H1 (cell line): ENCODE data around the gene DVL2. TPM values are rescaled to one million over a fixed set of nuclear protein-coding genes. Genes with fewer than 3 reads are reported as not detected.

Experiments used
- CTCF ChIA-PET: fragments of 300-600 bp; sonication (Branson Sonifier 250); formaldehyde crosslinking; loops from one replicate; lab custom pipeline; 2021; ENCODE audit not compliant: partially characterized antibody; lab: Charles Lee
- POLR2A ChIA-PET: fragments of 300-600 bp; sonication (Branson Sonifier 250); formaldehyde crosslinking; loops from one replicate; lab custom pipeline; 2021; ENCODE audit warnings: inconsistent platforms; ENCODE audit not compliant: partially characterized antibody; lab: Charles Lee
- DNase-seq, 2 experiments: peaks; one replicate each; pipeline versions ENCODE4 v3.0.0 to v3.0.0-alpha.2; 2010 to 2022; ENCODE audit warnings: low spot score in 2 of 2, low read depth in 1 of 2, mixed read lengths in 1 of 2
- FAIRE-seq: peaks from 2 replicates; lab custom pipeline; 2011; peaks lifted over from hg19 to GRCh38; lab: Jason Lieb, UNC
- H2AFZ ChIP-seq: 2 replicates; pipeline ENCODE4 v1.8.1; 2012; ENCODE audit warnings: low read length, inconsistent platforms
- H2AK5ac ChIP-seq: 2 replicates; pipeline ENCODE4 v1.6.1; 2013; ENCODE audit warnings: low read depth, low read length
- H2BK120ac ChIP-seq: replicated peaks from 2 replicates; pipeline ENCODE3; 2013; ENCODE audit warnings: low read depth, low read length, inconsistent platforms
- H2BK12ac ChIP-seq: 2 replicates; pipeline ENCODE4 v1.6.1; 2013; ENCODE audit warnings: low read depth, low read length
- H2BK15ac ChIP-seq: 2 replicates; pipeline ENCODE4 v1.6.1; 2013; ENCODE audit warnings: low read length
- H2BK20ac ChIP-seq: 2 replicates; pipeline ENCODE4 v1.6.1; 2013; ENCODE audit warnings: low read length
- H2BK5ac ChIP-seq: 2 replicates; pipeline ENCODE4 v1.6.1; 2013; ENCODE audit warnings: low read depth, low read length
- H3K14ac ChIP-seq: 2 replicates; pipeline ENCODE4 v1.6.1; 2013; ENCODE audit warnings: inconsistent platforms; ENCODE audit not compliant: insufficient read length
- H3K18ac ChIP-seq: 2 replicates; pipeline ENCODE4 v1.6.1; 2013; ENCODE audit warnings: low read length; ENCODE audit errors: extremely low read depth
- H3K23ac ChIP-seq: 2 replicates; pipeline ENCODE4 v1.6.1; 2013; ENCODE audit warnings: inconsistent platforms; ENCODE audit not compliant: insufficient read length
- H3K23me2 ChIP-seq: 2 replicates; pipeline ENCODE4 v1.6.1; 2013; ENCODE audit warnings: low read depth, low read length
- H3K27ac ChIP-seq: 2 replicates; pipeline ENCODE4 v1.6.1; 2011; ENCODE audit warnings: low read depth, low read length, inconsistent platforms
- H3K27me3 ChIP-seq, 4 experiments: replicated peaks in 1 of 4; 1 replicate in 1 of 4; 2 replicates in 3 of 4; pipeline versions ENCODE4 v1.6.1 to v1.8.1; 2011 to 2013; ENCODE audit warnings: low read length in 3 of 4, mild to moderate bottlenecking in 3 of 4, inconsistent platforms in 2 of 4, mixed read lengths in 2 of 4, moderate library complexity in 1 of 4; ENCODE audit not compliant: control insufficient read depth in 3 of 4, insufficient read depth in 3 of 4; ENCODE audit errors: extremely low read depth in 1 of 4
- H3K36me3 ChIP-seq, 4 experiments: 2 replicates each; pipeline versions ENCODE4 v1.6.1 to v1.8.1; 2011 to 2013; ENCODE audit warnings: mild to moderate bottlenecking in 4 of 4, low read length in 3 of 4, moderate library complexity in 2 of 4, control low read depth in 1 of 4, inconsistent platforms in 1 of 4; ENCODE audit not compliant: insufficient read depth in 4 of 4, control insufficient read depth in 2 of 4
- H3K4ac ChIP-seq: replicated peaks from 2 replicates; pipeline ENCODE3; 2013; ENCODE audit warnings: low read length, low read depth, mixed read lengths, inconsistent platforms; ENCODE audit not compliant: insufficient read length
- H3K4me1 ChIP-seq, 4 experiments: replicated peaks in 1 of 4; 1 replicate in 1 of 4; 2 replicates in 3 of 4; pipeline versions ENCODE4 v1.6.1 to v1.8.1; 2011 to 2013; ENCODE audit warnings: low read length in 3 of 4, inconsistent platforms in 2 of 4, mixed read lengths in 1 of 4; ENCODE audit not compliant: insufficient read depth in 4 of 4, control insufficient read depth in 3 of 4
- H3K4me2 ChIP-seq, 2 experiments: 2 replicates each; pipeline versions ENCODE4 v1.6.1 to v1.8.1; 2011 to 2013; ENCODE audit warnings: low read depth in 2 of 2, low read length in 2 of 2, control low read depth in 1 of 2, inconsistent platforms in 1 of 2, mild to moderate bottlenecking in 1 of 2; ENCODE audit not compliant: insufficient read depth in 1 of 2
- H3K4me3 ChIP-seq, 4 experiments: fragments of 200-600, 300-600 bp in 1 of 4; sonication (generic), shearing (Covaris generic), sonication (Bioruptor Twin) in 1 of 4; 2 replicates each; pipeline versions ENCODE4 v1.5.1 to v1.8.1; 2011 to 2016; ENCODE audit warnings: low read length in 4 of 4, low read depth in 3 of 4, control low read depth in 2 of 4, inconsistent platforms in 2 of 4, mild to moderate bottlenecking in 2 of 4, mixed read lengths in 1 of 4, moderate library complexity in 1 of 4; ENCODE audit not compliant: insufficient read depth in 2 of 4; ENCODE audit errors: extremely low read depth in 1 of 4
- H3K56ac ChIP-seq: replicated peaks from 2 replicates; pipeline ENCODE3; 2013; ENCODE audit warnings: low read depth, mild to moderate bottlenecking, mixed read lengths, low read length, inconsistent platforms; ENCODE audit not compliant: insufficient read length
- H3K79me1 ChIP-seq: 2 replicates; pipeline ENCODE4 v1.6.1; 2013; ENCODE audit warnings: low read depth, low read length, control low read depth
- H3K79me2 ChIP-seq, 2 experiments: 2 replicates each; pipeline versions ENCODE4 v1.6.1 to v1.8.1; 2012 to 2013; ENCODE audit warnings: low read length in 2 of 2, mild to moderate bottlenecking in 2 of 2, inconsistent platforms in 1 of 2; ENCODE audit not compliant: insufficient read depth in 2 of 2, control insufficient read depth in 1 of 2
- H3K9ac ChIP-seq, 4 experiments: replicated peaks in 1 of 4; 1 replicate in 1 of 4; 2 replicates in 3 of 4; pipeline versions ENCODE4 v1.6.1 to v1.8.1; 2011 to 2013; ENCODE audit warnings: low read depth in 3 of 4, low read length in 3 of 4, control low read depth in 2 of 4, mild to moderate bottlenecking in 2 of 4, moderate library complexity in 2 of 4, inconsistent platforms in 1 of 4; ENCODE audit errors: extremely low read depth in 1 of 4
- H3K9me3 ChIP-seq, 2 experiments: 2 replicates each; pipeline versions ENCODE4 v1.6.1 to v1.8.1; 2012 to 2013; ENCODE audit warnings: mild to moderate bottlenecking in 2 of 2, moderate library complexity in 2 of 2, control low read depth in 1 of 2, inconsistent platforms in 1 of 2, low read depth in 1 of 2, low read length in 1 of 2, mixed read lengths in 1 of 2; ENCODE audit not compliant: insufficient read depth in 2 of 2
- H4K20me1 ChIP-seq, 2 experiments: replicated peaks in 1 of 2; 2 replicates each; pipeline versions ENCODE3 to v1.8.1; 2011 to 2013; ENCODE audit warnings: inconsistent platforms in 2 of 2, low read length in 2 of 2, mild to moderate bottlenecking in 1 of 2; ENCODE audit not compliant: insufficient read depth in 2 of 2, control insufficient read depth in 1 of 2
- H4K5ac ChIP-seq: 2 replicates; pipeline ENCODE4 v1.6.1; 2013; ENCODE audit warnings: low read length, low read depth, mixed read lengths, inconsistent platforms; ENCODE audit not compliant: insufficient read length
- H4K8ac ChIP-seq: 2 replicates; pipeline ENCODE4 v1.8.0; 2013; ENCODE audit warnings: mild to moderate bottlenecking, moderate library complexity, low read length, inconsistent platforms; ENCODE audit not compliant: insufficient read depth; ENCODE audit errors: extremely low read depth
- H4K91ac ChIP-seq: replicated peaks from 2 replicates; pipeline ENCODE3; 2013; ENCODE audit warnings: low read length, mixed read lengths, inconsistent platforms; ENCODE audit not compliant: insufficient read length
- HDAC2 ChIP-seq, 2 experiments: fragments of 300-600 bp in 1 of 2; sonication (generic) in 1 of 2; IDR thresholded peaks; 2 replicates each; pipeline ENCODE4 v1.6.1; 2011 to 2012; ENCODE audit warnings: low read depth in 2 of 2, low read length in 2 of 2, mild to moderate bottlenecking in 2 of 2, moderate library complexity in 2 of 2, borderline replicate concordance in 1 of 2, inconsistent platforms in 1 of 2
- POLR2A ChIP-seq, 2 experiments: IDR thresholded peaks; 1 replicate in 1 of 2; 2 replicates in 1 of 2; pipeline ENCODE4 v1.6.1; 2011; ENCODE audit warnings: low read depth in 2 of 2, low read length in 2 of 2, mild to moderate bottlenecking in 2 of 2; ENCODE audit errors: control extremely low read depth in 1 of 2
- POLR2AphosphoS5 ChIP-seq: IDR thresholded peaks from 2 replicates; pipeline ENCODE4 v1.6.1; 2011; ENCODE audit warnings: low read depth, low read length
- WGBS, 2 experiments: shearing (Covaris generic) in 1 of 2; methylation state at CpG; one replicate each; pipeline versions ENCODE4 v1.1.6 to v1.1.7; 2013 to 2015; ENCODE audit warnings: low lambda C conversion rate in 2 of 2, mixed read lengths in 2 of 2, inconsistent platforms in 1 of 2, low coverage in 1 of 2, missing lambda C conversion rate in 1 of 2; ENCODE audit not compliant: insufficient replicate concordance in 2 of 2, insufficient coverage in 1 of 2, insufficient read length in 1 of 2; ENCODE audit errors: extremely low coverage in 1 of 2, missing lambda C conversion rate in 1 of 2; 5-methylcytosine and 5-hydroxymethylcytosine counted together
- polyA plus RNA-seq, 7 experiments: library from polyadenylated mRNA; depleted of rRNA in 3 of 7; stranded (reverse) in 5 of 7; unstranded in 2 of 7; fragments of >200 nt in 5 of 7; fragments of 200-250 nt in 2 of 7; gene quantifications; 1 replicate in 5 of 7; 2 replicates in 1 of 7; 4 replicates in 1 of 7; pipeline versions ENCODE4 v1.2.1 to v1.2.3, GENCODE V29; 2011 to 2013; ENCODE audit warnings: missing spikeins in 2 of 7, mixed read lengths in 2 of 7
- total RNA-seq: library from RNA; stranded (reverse); fragmentation: NEBNext Ultra II Directional; extraction: Animal tissue kit (Norgen Biotek cat#: 25700); gene quantifications from 2 replicates; pipeline ENCODE4 v1.2.1, GENCODE V29; 2021

DVL2 gene
- total and polyA plus RNA-seq, 2 of the 8 experiments (the other 6 are each of a cell fraction or from before 2014, with no cell fraction given) = 19.0 to 59.6 TPM

- Histone ChIP-seq H2BK120ac (no peak overlapping the region), H2AK5ac (no peak overlapping the region), H2AFZ (no peak overlapping the region), H4K5ac (no peak overlapping the region), H3K79me2 (peaks cover 12 to 36% of the 10 kb centered on the region in 2 experiments), H3K4me3 (no peak overlapping the region), H4K20me1 (peaks cover 2 to 12% of the 10 kb centered on the region in 2 experiments), H3K36me3 (peaks cover 2 to 32% (median 19%) of the 10 kb centered on the region in 4 experiments), H2BK5ac (no peak overlapping the region), H3K9me3 (no peaks in the 10 kb centered on the region), H3K27ac (no peak overlapping the region), H4K8ac (no peak overlapping the region), H3K79me1 (peaks cover 10% of the 10 kb centered on the region), H3K9ac (no peak overlapping the region), H3K4ac (no peak overlapping the region), H3K23me2 (peaks cover 7% of the 10 kb centered on the region), H3K4me2 (no peak overlapping the region), H3K56ac (no peak overlapping the region), H3K27me3 (no peaks in the 10 kb centered on the region), H3K18ac (no peak overlapping the region), H2BK20ac (no peak overlapping the region), H3K14ac (no peak overlapping the region), H3K4me1 (peaks cover 0 to 9% (median 4%) of the 10 kb centered on the region in 4 experiments; a peak in 6 of 7 replicates), H2BK12ac (no peak overlapping the region), H2BK15ac (no peak overlapping the region), H3K23ac (no peak overlapping the region), H4K91ac (no peak overlapping the region)
- no peak for FAIRE-seq
- WGBS, 2 experiments = 93% methylated on average over 4 of the region's 4 CpGs; no CpG with 5 or more reads in 1 of the 2 experiments
- ChIA-PET CTCF (interaction anchor here (0.6 to 0.8 kb wide), 4 partner anchors 11 to 1948 kb away, joined by 3 read pairs; no protein-coding TSS in a partner anchor), POLR2A (interaction anchor here (1.0 to 13.7 kb wide), 9 partner anchors 10 to 75 kb away, joined by 3 to 161 read pairs (median 7); partner anchors contain the start of genes ACADVL, DLG4, DVL2 and GABARAP)
- TF ChIP-seq POLR2AphosphoS5 = peak; percentile 67; the same call in 1 of the 2 replicates
- no peak for TF ChIP-seq HDAC2 (IDR thresholded peaks at IDR 0.05; ENCODE audit: borderline replicate concordance in 1 of 2, low read depth in 2 of 2, low read length in 2 of 2)
- peak in 1 of 2 experiments; percentile 40; a peak in 2 of 3 replicates for TF ChIP-seq POLR2A (IDR thresholded peaks at IDR 0.05; ENCODE audit: control extremely low read depth in 1 of 2, low read depth in 2 of 2, low read length in 2 of 2)
- no peak for DNase-seq
These were observed 20.2 kb upstream of the DVL2 start for GRCh38 chr17:7254511-7254910.
